Measurements from ENCODE around the gene KIDINS220. TPM values are rescaled to one million over a fixed set of nuclear protein-coding genes. Genes with fewer than 3 reads are reported as not detected.

KIDINS220 gene
- total and polyA plus RNA-seq, 9 of the 15 experiments (the other 6 are each of a cell fraction or from before 2014, with no cell fraction given) = 15.2 to 48.0 (median 34.4) TPM

GRCh38 chr2:8855010-8855409, 17.6 kb upstream of the KIDINS220 start:
- ChIA-PET CTCF (ENCODE audit: low intra/inter-chr PET ratio) (no interaction called here), POLR2A (interaction anchor here (1.1 to 1.5 kb wide), 3 partner anchors 10 to 40 kb away, joined by 3 read pairs; no protein-coding TSS in a partner anchor)
- H3K4me3 ChIP-seq = no peak overlapping the region
- no TSS peak for BruUV-seq (replicated peaks)
- H2AFZ ChIP-seq (ENCODE audit: low read depth, low read length) = no peak overlapping the region
- no peaks in the 10 kb centered on the region for H4K20me1 ChIP-seq (replicated peaks; ENCODE audit: control insufficient read depth, insufficient read depth, low read length)
- peaks cover 0 to 31% of the 10 kb centered on the region in 2 experiments; a peak in 3 of 5 replicates for H3K4me1 ChIP-seq (replicated peaks in 1 of 2; ENCODE audit: control insufficient read depth in 2 of 2, insufficient read depth in 2 of 2, low read length in 2 of 2)
- ATAC-seq (no peak), DNase-seq (ENCODE audit: extremely low read depth in 1 of 4, low spot score in 3 of 4) (no peak), FAIRE-seq (peak; percentile 6)
- H3K9ac ChIP-seq (ENCODE audit: insufficient read depth in 1 of 2, low read depth in 2 of 2, low read length in 2 of 2) = no peak overlapping the region
- H3K9me1 ChIP-seq (ENCODE audit: control insufficient read depth, insufficient read depth, low read length) = no peaks in the 10 kb centered on the region
- in situ Hi-C loops (cut with MboI) (no loop called here), intact Hi-C loops (cut with micrococcal nuclease) (no loop called here)
- TF ChIP-seq HMBOX1 (IDR thresholded peaks at IDR 0.05) = no peak
- no peak for TF ChIP-seq PTTG1 (tag; IDR thresholded peaks at IDR 0.05; ENCODE audit: low read depth)
- no peak for TF ChIP-seq POU5F1 (IDR thresholded peaks at IDR 0.05; ENCODE audit: borderline replicate concordance, low read depth, low read length, partially characterized antibody)
- TF ChIP-seq, protein P1, sequence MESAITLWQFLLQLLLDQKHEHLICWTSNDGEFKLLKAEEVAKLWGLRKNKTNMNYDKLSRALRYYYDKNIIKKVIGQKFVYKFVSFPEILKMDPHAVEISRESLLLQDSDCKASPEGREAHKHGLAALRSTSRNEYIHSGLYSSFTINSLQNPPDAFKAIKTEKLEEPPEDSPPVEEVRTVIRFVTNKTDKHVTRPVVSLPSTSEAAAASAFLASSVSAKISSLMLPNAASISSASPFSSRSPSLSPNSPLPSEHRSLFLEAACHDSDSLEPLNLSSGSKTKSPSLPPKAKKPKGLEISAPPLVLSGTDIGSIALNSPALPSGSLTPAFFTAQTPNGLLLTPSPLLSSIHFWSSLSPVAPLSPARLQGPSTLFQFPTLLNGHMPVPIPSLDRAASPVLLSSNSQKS (CRISPR knock-in tag; IDR thresholded peaks at IDR 0.05) = no peak
- no peak for TF ChIP-seq NFE2L1 (tag; IDR thresholded peaks at IDR 0.05; ENCODE audit: borderline replicate concordance, low read depth)
- TF ChIP-seq ZNF311 (CRISPR knock-in tag; IDR thresholded peaks at IDR 0.05) = no peak
- TF ChIP-seq ZNF12 (CRISPR knock-in tag; IDR thresholded peaks at IDR 0.05) = no peak
- no peak for TF ChIP-seq CGGBP1 (CRISPR knock-in tag; IDR thresholded peaks at IDR 0.05)
- TF ChIP-seq ZBTB1 (CRISPR knock-in tag; IDR thresholded peaks at IDR 0.05; ENCODE audit: borderline replicate concordance, low read depth) = no peak
- TF ChIP-seq NFXL1 (CRISPR knock-in tag; IDR thresholded peaks at IDR 0.05) = no peak
- no peak for TF ChIP-seq MBD1 (CRISPR knock-in tag; IDR thresholded peaks at IDR 0.05)
- TF ChIP-seq NR2C1 (IDR thresholded peaks at IDR 0.05) = no peak
- TF ChIP-seq NR2C1 (tag; IDR thresholded peaks at IDR 0.05) = no peak
- no peak for TF ChIP-seq CTBP1 (IDR thresholded peaks at IDR 0.05; ENCODE audit: borderline replicate concordance)
- WGBS (ENCODE audit: insufficient coverage, low coverage, missing lambda C conversion rate) = 80% methylated on average over 3 of the region's 3 CpGs
- H3K79me2 ChIP-seq (ENCODE audit: control insufficient read depth, insufficient read depth, low read length) = no peaks in the 10 kb centered on the region
- H3K36me3 ChIP-seq (ENCODE audit: control insufficient read depth, insufficient read depth, low read length) = peaks cover 23% of the 10 kb centered on the region
- no peak overlapping the region for H3K4me2 ChIP-seq (ENCODE audit: insufficient read depth, low read length)
- no peaks in the 10 kb centered on the region for H3K9me3 ChIP-seq (replicated peaks; ENCODE audit: control insufficient read depth, insufficient read depth, low read depth, low read length)
- H3K27ac ChIP-seq (ENCODE audit: extremely low read depth, low read depth, low read length) = no peak overlapping the region
- no peaks in the 10 kb centered on the region for H3K27me3 ChIP-seq (ENCODE audit: control insufficient read depth in 2 of 2, insufficient read depth in 2 of 2, low read length in 2 of 2)

Measured in K562 (cell line).